ENCODE measurements around the gene GPSM3.

The GPSM3 gene

GRCh38 chr6:32173051-32173727 is 19.3 kb downstream of the GPSM3 start:
- no peak for DNase-seq

DNA sequence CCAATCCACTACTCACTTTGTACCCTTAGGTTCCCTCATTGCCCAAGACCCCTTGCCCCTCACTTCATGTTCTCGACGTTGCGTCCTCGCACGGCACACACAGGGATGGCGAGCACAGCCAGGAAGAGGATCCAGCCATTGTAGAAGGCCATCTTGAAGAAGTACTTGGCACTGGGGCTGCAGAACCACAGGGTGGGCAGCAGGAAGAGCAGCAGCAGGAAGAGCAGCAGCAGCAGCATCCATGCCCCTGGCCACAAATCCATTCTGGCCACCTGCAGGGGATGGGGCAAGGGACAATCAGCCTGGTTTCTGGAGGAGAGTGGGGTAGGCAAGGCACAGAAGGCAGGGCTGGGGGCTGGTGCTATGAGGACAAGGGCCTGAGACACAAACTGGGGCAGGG is 21.2 kb downstream of the GPSM3 start:
- no peak for DNase-seq

DNA sequence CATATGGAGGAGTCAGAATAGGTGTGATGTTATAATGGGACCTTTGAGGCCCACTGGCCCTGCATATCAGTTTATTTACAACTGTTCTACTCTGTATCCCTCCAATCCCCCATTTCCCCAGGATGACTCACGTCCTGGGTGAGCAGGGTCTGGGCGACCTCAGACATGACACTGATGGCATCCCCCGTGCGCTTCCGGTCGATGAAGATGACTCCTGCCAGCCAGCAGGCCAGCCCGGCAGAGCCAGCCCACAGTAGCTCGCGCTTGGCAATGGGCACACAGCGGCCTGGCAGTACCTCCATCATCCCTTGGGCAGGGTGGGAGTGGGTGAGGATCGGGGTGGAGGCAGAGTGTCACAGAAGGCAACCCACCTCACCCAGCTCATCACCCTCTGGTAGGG is 22.1 kb downstream of the GPSM3 start:
- DNase-seq: no peak

DNA sequence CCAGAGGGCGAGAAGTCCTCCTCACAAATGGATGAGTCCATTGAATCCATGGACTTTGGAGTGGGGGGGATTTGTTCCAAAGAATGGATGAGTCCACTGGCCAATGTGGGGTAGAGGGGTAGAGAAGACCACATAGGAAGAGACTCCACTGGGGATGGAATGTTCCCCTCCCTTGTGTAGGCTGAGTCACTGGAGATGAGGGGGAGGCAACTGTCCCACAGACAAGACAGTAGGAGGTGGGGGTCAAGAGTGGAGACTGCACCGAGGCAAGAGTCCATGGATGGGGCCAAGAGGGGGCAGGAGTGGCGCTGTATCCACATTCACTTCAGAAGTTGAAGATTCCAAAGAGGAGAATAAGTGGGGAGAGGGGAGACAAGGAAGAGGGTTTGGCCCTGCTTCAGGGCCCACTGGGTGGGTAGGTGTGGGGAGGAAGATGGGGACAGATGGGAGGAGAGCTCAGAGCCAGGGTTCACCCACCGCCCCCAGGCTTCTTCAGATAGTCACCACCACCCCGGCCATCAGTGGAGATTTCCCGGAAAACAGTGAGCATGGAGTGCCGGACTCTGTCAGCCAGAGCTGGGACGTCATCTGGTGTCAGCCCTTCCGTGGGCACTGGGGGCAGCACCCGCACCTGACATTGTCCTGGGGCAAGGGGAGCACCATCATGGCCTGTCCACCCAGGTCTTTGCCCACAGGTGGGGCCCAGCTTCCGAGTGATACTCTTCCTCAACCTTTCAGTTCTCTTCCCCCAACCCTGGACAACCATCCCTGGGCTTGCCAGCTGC is 23.4 kb downstream of the GPSM3 start:
- DNase-seq: no peak

DNA sequence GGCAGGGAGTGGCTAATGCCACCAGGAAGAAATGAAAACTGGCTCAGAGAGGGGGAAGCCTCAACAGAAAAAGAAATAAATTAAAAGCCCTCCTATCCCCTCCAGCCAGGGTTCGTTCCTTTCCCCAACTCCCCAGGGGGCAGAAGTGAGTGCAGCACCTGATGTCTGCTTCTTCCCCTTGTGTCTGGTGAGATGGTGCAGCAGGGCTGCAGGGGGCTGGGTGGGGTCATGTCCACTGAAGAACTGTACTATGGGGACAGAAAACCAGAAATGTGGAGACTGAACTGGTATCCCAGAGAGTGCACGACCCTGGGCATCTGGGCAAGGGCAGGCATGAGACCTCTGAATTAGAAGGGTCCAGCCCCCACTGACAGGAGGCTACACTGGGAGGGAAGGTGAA is 24.1 kb downstream of the GPSM3 start:
- DNase-seq: no peak

GRCh38 chr6:32167761-32168262 is 24.6 kb downstream of the GPSM3 start:
- no peak for DNase-seq

- DNase-seq: no peak
Observed at GRCh38 chr6:32167154-32167760, 25.2 kb downstream of the GPSM3 start.

- no peak for DNase-seq
Observed at GRCh38 chr6:32166411-32167061, 25.9 kb downstream of the GPSM3 start.

GRCh38 chr6:32164295-32164694 is 28.1 kb downstream of the GPSM3 start, which contains the start of gene EGFL8:
EGFL8 (plus strand) TSS chr6:32164595; CDS start chr6:32166166, 1,571 bp downstream.
- DNase-seq: no peak

DNA sequence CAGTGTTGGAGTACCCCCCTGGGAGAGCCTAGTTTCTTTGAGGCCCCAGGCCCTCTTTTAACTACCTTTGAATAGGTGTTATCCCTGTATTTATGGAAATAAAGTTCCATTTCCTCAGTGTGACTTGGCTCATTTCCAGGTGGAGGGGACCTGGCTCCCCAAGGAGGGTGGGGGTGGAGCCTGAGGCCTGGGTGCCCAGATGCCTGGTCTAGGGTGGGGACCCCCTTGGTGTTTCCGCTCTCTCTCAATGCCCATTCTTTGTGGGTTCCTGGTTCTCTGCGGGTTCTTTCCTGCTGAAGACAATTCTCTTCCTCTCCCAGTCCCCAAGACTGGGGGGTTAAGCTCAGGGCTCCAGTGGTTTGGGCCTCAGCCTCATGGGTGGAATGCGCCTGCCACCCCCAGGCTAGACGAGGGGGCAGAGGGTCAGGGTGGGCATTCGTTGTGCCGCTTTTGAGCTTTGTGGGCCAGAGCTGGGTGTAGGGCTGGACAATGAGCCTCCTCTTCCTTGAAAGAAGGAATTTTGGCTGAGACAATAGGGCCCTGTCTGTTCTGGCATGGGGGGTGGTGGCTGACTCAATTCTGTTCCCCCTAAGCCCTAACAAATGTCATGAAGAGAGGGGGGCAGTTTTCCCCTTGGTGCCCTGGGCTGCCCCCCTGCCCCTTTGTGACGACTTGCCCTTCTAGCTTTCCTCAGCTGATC is 28.7 kb downstream of the GPSM3 start:
- DNase-seq: no peak

DNA sequence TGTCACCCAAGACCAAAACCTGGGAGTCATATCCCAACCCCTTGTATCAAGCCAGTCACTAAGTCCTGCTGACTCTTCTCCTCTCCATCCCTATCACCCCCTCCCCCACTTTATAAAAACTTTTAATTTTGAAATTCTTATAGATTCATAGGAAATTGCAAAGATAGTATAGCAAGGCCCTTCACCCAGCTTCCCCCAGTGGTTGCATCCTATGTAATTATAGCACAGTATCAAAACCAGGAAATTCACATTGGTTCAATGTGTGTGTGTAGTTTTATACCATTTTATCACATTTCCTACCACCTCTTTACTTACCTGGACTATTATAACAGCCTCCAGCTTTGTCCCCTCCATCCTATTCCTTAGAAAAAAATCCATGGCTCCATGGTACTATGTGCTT is 34.4 kb downstream of the GPSM3 start:
- no peak for DNase-seq

- DNase-seq: no peak
Observed at GRCh38 chr6:32156891-32157290, 35.6 kb downstream of the GPSM3 start.

- DNase-seq: peak in 1 of 2 donors; percentile 43
Observed at GRCh38 chr6:32154514-32155161, 37.8 kb downstream of the GPSM3 start.

GRCh38 chr6:32153564-32154513 is 38.6 kb downstream of the GPSM3 start, which contains the start of gene PPT2:
PPT2 (plus strand) TSS chr6:32154141; CDS start chr6:32154595, 454 bp downstream.
- DNase-seq: peak; percentile 29 to 34

DNA sequence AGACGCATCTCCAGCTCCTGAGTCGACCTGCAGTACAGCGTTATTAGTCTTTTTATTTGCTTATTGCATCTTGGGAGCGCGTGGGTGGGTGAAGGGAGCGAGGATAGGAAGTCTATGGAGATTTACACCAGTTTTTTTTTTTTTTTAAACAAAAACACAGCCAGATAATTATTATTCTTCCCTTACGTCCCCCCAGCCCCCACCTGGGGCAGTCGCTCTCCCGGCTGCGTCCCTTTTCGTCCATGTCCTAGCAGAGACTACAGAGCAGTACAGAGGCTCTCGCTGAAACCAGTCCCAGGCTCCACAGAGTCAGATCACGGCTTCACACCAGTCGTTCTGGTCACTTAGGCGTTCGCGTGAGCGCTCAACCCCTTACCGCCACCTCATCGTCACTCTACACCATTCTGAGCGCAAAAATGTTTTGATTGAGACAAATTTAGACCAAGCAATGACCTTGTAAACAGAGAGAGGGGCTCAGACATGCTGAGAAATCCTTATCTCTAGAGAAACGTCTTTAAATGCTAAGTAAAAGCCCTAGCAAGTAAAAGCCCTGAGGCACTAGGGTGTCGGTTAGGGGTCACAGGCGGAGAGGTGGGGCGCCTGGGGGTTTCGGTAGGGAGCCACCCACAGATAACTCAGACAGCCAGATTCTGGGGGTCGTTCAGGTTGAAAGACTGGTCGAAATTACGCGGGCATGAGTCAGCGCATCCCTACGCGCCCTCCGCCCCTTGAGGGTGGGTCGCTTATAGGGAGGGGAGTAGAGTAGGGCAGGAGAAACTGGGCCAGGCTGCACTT is 39.5 kb downstream of the GPSM3 start:
- no peak for DNase-seq

- DNase-seq: no peak
Observed at GRCh38 chr6:32151863-32152768, 40.3 kb downstream of the GPSM3 start, which contains the start of gene PRRT1. PRRT1 (minus strand) TSS chr6:32151939; CDS start chr6:32151827, 112 bp downstream.

- no peak for DNase-seq
Observed at GRCh38 chr6:32151181-32151862, 41.1 kb downstream of the GPSM3 start.
